HepG2 (cell line): ENCODE measurements around the gene PRTN3. TPM values are rescaled to one million over a fixed set of nuclear protein-coding genes. Genes with fewer than 3 reads are reported as not detected.
A peak's percentile ranks its signal among the peaks of the same experiment; 100 is the strongest.

Experiments
- CREBL2 ChIP-seq: sonication (generic); formaldehyde crosslinking; IDR thresholded peaks from 2 replicates; pipeline ENCODE4 v1.8.1; 2023; ENCODE audit warnings: missing genetic modification reagents, mild to moderate bottlenecking, borderline replicate concordance
- GABPA ChIP-seq, 2 experiments: IDR thresholded peaks; 2 replicates each; pipeline ENCODE4 v1.6.1; 2011 to 2016; ENCODE audit warnings: low read depth in 2 of 2, low read length in 1 of 2, missing biosample characterization in 1 of 2, missing genetic modification characterization in 1 of 2
- GABPB1 ChIP-seq: IDR thresholded peaks from 2 replicates; pipeline ENCODE4 v1.6.1; 2016; ENCODE audit warnings: mild to moderate bottlenecking, missing genetic modification reagents, moderate library complexity, missing compliant biosample characterization
- KAT7 ChIP-seq: IDR thresholded peaks from 2 replicates; pipeline ENCODE4 v1.6.1; 2018; ENCODE audit warnings: borderline replicate concordance, missing compliant biosample characterization
- MAX ChIP-seq: IDR thresholded peaks from 2 replicates; pipeline ENCODE4 v1.6.1; 2012; ENCODE audit warnings: inconsistent platforms
- MXD1 ChIP-seq: sonication (generic); formaldehyde crosslinking; IDR thresholded peaks from 2 replicates; pipeline ENCODE4 v1.4.0; 2020; ENCODE audit warnings: mild to moderate bottlenecking, missing genetic modification reagents
- MXI1 ChIP-seq: IDR thresholded peaks from 3 replicates; pipeline ENCODE4 v1.6.1; 2012; ENCODE audit warnings: low read depth, low read length, inconsistent platforms, borderline replicate concordance
- NR2F6 ChIP-seq, 2 experiments: IDR thresholded peaks; 2 replicates each; pipeline ENCODE4 v1.6.1; 2016; ENCODE audit warnings: antibody characterized with exemption in 1 of 2, mild to moderate bottlenecking in 1 of 2
- PPARG ChIP-seq: conservative IDR thresholded peaks from 2 replicates; pipeline ENCODE4 v1.6.1; 2016; ENCODE audit warnings: missing biosample characterization, missing genetic modification reagents
- RBFOX2 ChIP-seq: fragments of 200-400 bp; formaldehyde crosslinking; IDR thresholded peaks from 2 replicates; pipeline ENCODE4 v1.6.1; 2017; ENCODE audit warnings: low read depth, mild to moderate bottlenecking, low read length
- REL ChIP-seq: sonication (generic); formaldehyde crosslinking; conservative IDR thresholded peaks from 2 replicates; pipeline ENCODE4 v1.8.0; 2022; ENCODE audit warnings: mild to moderate bottlenecking, missing genetic modification reagents, moderate library complexity
- SOX5 ChIP-seq: IDR thresholded peaks from 2 replicates; pipeline ENCODE4 v1.6.1; 2016; ENCODE audit warnings: borderline replicate concordance
- STAT6 ChIP-seq: sonication (generic); formaldehyde crosslinking; IDR thresholded peaks from 2 replicates; pipeline ENCODE4 v1.4.0; 2020; ENCODE audit warnings: missing genetic modification reagents, mild to moderate bottlenecking, borderline replicate concordance
- TMF1 ChIP-seq: sonication (generic); formaldehyde crosslinking; IDR thresholded peaks from 2 replicates; pipeline ENCODE4 v1.8.1; 2022; ENCODE audit warnings: low read depth, missing genetic modification reagents
- ZNF281 ChIP-seq: sonication (generic); formaldehyde crosslinking; IDR thresholded peaks from 2 replicates; pipeline ENCODE4 v1.4.0; 2020; ENCODE audit warnings: missing genetic modification reagents, borderline replicate concordance
- ZNF337 ChIP-seq: sonication (generic); formaldehyde crosslinking; IDR thresholded peaks from 2 replicates; pipeline ENCODE4 v1.5.1; 2020; ENCODE audit warnings: missing genetic modification reagents, low read depth, mild to moderate bottlenecking, borderline replicate concordance
- ZNF350 ChIP-seq: sonication (generic); formaldehyde crosslinking; IDR thresholded peaks from 2 replicates; pipeline ENCODE4 v1.4.0; 2020; ENCODE audit warnings: mild to moderate bottlenecking, low read depth, missing genetic modification reagents, borderline replicate concordance
- ZNF564 ChIP-seq: sonication (generic); formaldehyde crosslinking; IDR thresholded peaks from 2 replicates; pipeline ENCODE4 v1.8.1; 2023; ENCODE audit warnings: mild to moderate bottlenecking, missing genetic modification reagents
- ZNF644 ChIP-seq: IDR thresholded peaks from 2 replicates; pipeline ENCODE4 v1.6.1; 2016; ENCODE audit warnings: low read depth
- ZNF7 ChIP-seq: IDR thresholded peaks from 2 replicates; pipeline ENCODE4 v1.6.1; 2016; ENCODE audit warnings: missing biosample characterization, missing genetic modification reagents
- ZNF720 ChIP-seq: sonication (generic); formaldehyde crosslinking; IDR thresholded peaks from 2 replicates; pipeline ENCODE4 v1.4.0; 2020; ENCODE audit warnings: missing genetic modification reagents
- polyA plus RNA-seq, 8 experiments: library from polyadenylated mRNA; depleted of rRNA in 3 of 8; stranded (reverse) in 7 of 8; unstranded in 1 of 8; fragments of >200 nt; fragmentation: Illumina TruSeq in 4 of 8; extraction: Trizol in 4 of 8; gene quantifications; 2 replicates each; pipeline versions ENCODE4 v1.2.1 to v1.2.3, GENCODE V29; 2011 to 2016; ENCODE audit warnings: low read depth in 4 of 8, missing spikeins in 1 of 8, mixed read lengths in 1 of 8; ENCODE audit not compliant: insufficient read depth in 1 of 8
- total RNA-seq, 5 experiments: library from RNA; depleted of rRNA; stranded (reverse); fragments of >200 nt; fragmentation: Illumina TruSeq; extraction: Trizol; gene quantifications; 2 replicates each; pipeline ENCODE4 v1.2.3, GENCODE V29; 2016; ENCODE audit warnings: low read depth in 1 of 5

Gene PRTN3
- total and polyA plus RNA-seq, 2 of the 13 experiments (the other 11 are each of a cell fraction or from before 2014, with no cell fraction given): not detected

GRCh38 chr19:797528-798414 lies 43.0 kb upstream of the PRTN3 start (continued):
- TF ChIP-seq MAX: peak; percentile 83
- TF ChIP-seq NR2F6 (IDR thresholded peaks at IDR 0.05): no peak
- TF ChIP-seq NR2F6 (CRISPR knock-in tag; IDR thresholded peaks at IDR 0.05): no peak; the same call in 1 of the 2 replicates
- TF ChIP-seq ZNF337 (CRISPR knock-in tag): no peak
- TF ChIP-seq REL (CRISPR knock-in tag): 0 out of 2 replicates have a peak, but pooled peaks have one; percentile 39
- no peak for TF ChIP-seq CREBL2
- peak; percentile 47; the same call in 1 of the 3 replicates for TF ChIP-seq MXI1
- no peak for TF ChIP-seq PPARG
- TF ChIP-seq ZNF350: no peak
- TF ChIP-seq ZNF644 (CRISPR knock-in tag): no peak
- TF ChIP-seq ZNF720: no peak
- no peak for TF ChIP-seq ZNF7 (CRISPR knock-in tag)
- TF ChIP-seq ZNF564 (CRISPR knock-in tag): 0 out of 2 replicates have a peak, but pooled peaks have one; percentile 39
- peak; percentile 96 for TF ChIP-seq ZNF281 (CRISPR knock-in tag)
- peak; percentile 60 for TF ChIP-seq GABPA (IDR thresholded peaks at IDR 0.05; ENCODE audit: low read depth, low read length)
- no peak for TF ChIP-seq GABPA (CRISPR knock-in tag; IDR thresholded peaks at IDR 0.05; ENCODE audit: low read depth)
- no peak; the same call in 1 of the 2 replicates for TF ChIP-seq GABPB1 (CRISPR knock-in tag)
- peak; percentile 92 for TF ChIP-seq RBFOX2
- TF ChIP-seq MXD1 (CRISPR knock-in tag): peak; percentile 31; the same call in 1 of the 2 replicates
- no peak for TF ChIP-seq KAT7 (CRISPR knock-in tag)
- TF ChIP-seq STAT6: no peak
- no peak for TF ChIP-seq SOX5 (CRISPR knock-in tag)
- TF ChIP-seq TMF1: peak; percentile 62; the same call in 1 of the 2 replicates
